Ishikawa (cell line): ENCODE results near the gene CD74.

Experiments
- ZBTB7A ChIP-seq: IDR thresholded peaks from 2 replicates; pipeline ENCODE4 v1.6.1; 2012; ENCODE audit warnings: low read depth
- TF ChIP-seq, protein P1 (sequence below): IDR thresholded peaks from 2 replicates; pipeline ENCODE4 v1.6.1; 2012

- TF ChIP-seq, protein P1, sequence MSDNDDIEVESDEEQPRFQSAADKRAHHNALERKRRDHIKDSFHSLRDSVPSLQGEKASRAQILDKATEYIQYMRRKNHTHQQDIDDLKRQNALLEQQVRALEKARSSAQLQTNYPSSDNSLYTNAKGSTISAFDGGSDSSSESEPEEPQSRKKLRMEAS: no peak
- no peak for TF ChIP-seq ZBTB7A
These were observed 56.9 kb downstream of the CD74 start for GRCh38 chr5:150355791-150356190.
